Sigmoid colon (tissue), 7 donors: ENCODE measurements around the gene FBXO44. TPM values are rescaled to one million over a fixed set of nuclear protein-coding genes. Genes with fewer than 3 reads are reported as not detected.

ENCODE experiments used
- DNase-seq: peaks from one replicate; pipeline ENCODE4 v3.0.0-alpha.2; 2019
- H3K27ac ChIP-seq, 4 donors: fragments of 200-600 bp; sonication (generic); one replicate each; pipeline ENCODE4 v1.5.1; 2016 to 2019; ENCODE audit warnings: mild to moderate bottlenecking in 1 of 4
- H3K27me3 ChIP-seq, 3 donors: fragments of 200-600 bp; sonication (generic); one replicate each; pipeline ENCODE4 v1.5.1; 2019; ENCODE audit warnings: mild to moderate bottlenecking in 1 of 3
- H3K36me3 ChIP-seq, 4 donors: fragments of 200-600 bp; sonication (generic); one replicate each; pipeline ENCODE4 v1.5.1; 2016 to 2019
- H3K4me1 ChIP-seq, 4 donors: fragments of 200-600 bp; sonication (generic); one replicate each; pipeline ENCODE4 v1.5.1; 2017 to 2019
- H3K4me3 ChIP-seq, 4 donors: fragments of 200-600 bp; sonication (generic); one replicate each; pipeline ENCODE4 v1.5.1; 2017 to 2019; ENCODE audit warnings: mild to moderate bottlenecking in 2 of 4, moderate library complexity in 1 of 4
- H3K9me3 ChIP-seq, 4 donors: fragments of 200-600 bp in 3 of 4; sonication (generic) in 3 of 4; one replicate each; pipeline versions ENCODE4 v1.5.1 to v1.6.1; 2013 to 2019
- CTCF ChIP-seq, 4 experiments: fragments of 450-650 bp in 3 of 4; fragments of 200-600 bp in 1 of 4; IDR thresholded peaks; one replicate each; pipeline ENCODE4 v1.5.1; 2016 to 2019; ENCODE audit warnings: antibody characterized with exemption in 4 of 4, mild to moderate bottlenecking in 3 of 4, moderate library complexity in 2 of 4
- EP300 ChIP-seq, 4 donors: sonication (generic); formaldehyde crosslinking; IDR thresholded peaks; one replicate each; pipeline ENCODE4 v1.6.1; 2017; ENCODE audit warnings: antibody characterized with exemption in 4 of 4
- POLR2A ChIP-seq, 2 donors: fragments of 450-650 bp; IDR thresholded peaks; one replicate each; pipeline ENCODE4 v1.6.1; 2016; ENCODE audit warnings: antibody characterized with exemption in 2 of 2, mild to moderate bottlenecking in 2 of 2, moderate library complexity in 2 of 2
- POLR2AphosphoS5 ChIP-seq, 4 donors: sonication (generic); formaldehyde crosslinking; IDR thresholded peaks; one replicate each; pipeline ENCODE4 v1.6.1; 2017; ENCODE audit warnings: antibody characterized with exemption in 4 of 4
- WGBS, 2 donors: extraction: QIAGEN DNeasy Blood & Tissue Kit; methylation state at CpG; one replicate each; pipeline ENCODE4 v1.1.7; 2013; 5-methylcytosine and 5-hydroxymethylcytosine counted together
- intact Hi-C: fragments of 100-400 bp; cut with DNase I; formaldehyde crosslinking; loops from one replicate; pipeline ENCODE4 v1.15.1; 2023
- polyA plus RNA-seq, 3 donors: library from polyadenylated mRNA; stranded (reverse); fragments of 200-250 nt; gene quantifications; one replicate each; pipeline ENCODE4 v1.2.3, GENCODE V29; 2013
- total RNA-seq, 4 donors: library from RNA; depleted of rRNA; stranded (reverse); fragments of >200 nt; gene quantifications; one replicate each; pipeline ENCODE4 v1.1.0, GENCODE V29; 2016
- donor health status: healthy with polysubstance abuse.
- donor health status: Bipolar disorder and iron deficiency.
- donor health status: healthy.

The FBXO44 gene
- total and polyA plus RNA-seq, 7 donors, result 1.6 to 27.3 (median 14.2) TPM

- 37 to 44% methylated on average over 7 of the region's 7 CpGs for WGBS, 2 donors
- intact Hi-C loops, result no loop called here
- peaks cover 0 to 2% (median 0%) of the 10 kb centered on the region in 4 donors for H3K9me3 ChIP-seq
- no peaks in the 10 kb centered on the region for H3K36me3 ChIP-seq
- no peaks in the 10 kb centered on the region for H3K4me1 ChIP-seq
- H3K27ac ChIP-seq, result no peak overlapping the region
- TF ChIP-seq EP300 (IDR thresholded peaks at IDR 0.05) (no peak), CTCF (IDR thresholded peaks at IDR 0.05) (no peak), POLR2AphosphoS5 (IDR thresholded peaks at IDR 0.05) (no peak), POLR2A (IDR thresholded peaks at IDR 0.05) (no peak)
- no peaks in the 10 kb centered on the region for H3K27me3 ChIP-seq
- no peak overlapping the region for H3K4me3 ChIP-seq
- DNase-seq, result no peak
These were observed 42.9 kb upstream of the FBXO44 start for GRCh38 chr1:11611638-11612327.

GRCh38 chr1:11613347-11613746, 41.3 kb upstream of the FBXO44 start:
- WGBS, 2 donors, result 66 to 82% methylated on average over 5 of the region's 5 CpGs
- Histone ChIP-seq H3K9me3 (no peaks in the 10 kb centered on the region), H3K4me3 (no peak overlapping the region), H3K27me3 (no peaks in the 10 kb centered on the region), H3K36me3 (no peaks in the 10 kb centered on the region), H3K4me1 (no peaks in the 10 kb centered on the region), H3K27ac (no peak overlapping the region)
- TF ChIP-seq EP300 (IDR thresholded peaks at IDR 0.05) (no peak), CTCF (IDR thresholded peaks at IDR 0.05) (no peak), POLR2AphosphoS5 (IDR thresholded peaks at IDR 0.05) (no peak), POLR2A (IDR thresholded peaks at IDR 0.05) (no peak)
- intact Hi-C loops, result no loop called here
- DNase-seq, result no peak

- intact Hi-C loops, result no loop called here
- Histone ChIP-seq H3K27me3 (peaks cover 0 to 5% (median 0%) of the 10 kb centered on the region in 3 donors), H3K27ac (no peak overlapping the region), H3K9me3 (no peaks in the 10 kb centered on the region), H3K36me3 (no peaks in the 10 kb centered on the region), H3K4me1 (no peaks in the 10 kb centered on the region), H3K4me3 (no peak overlapping the region)
- no peak for DNase-seq
- 60 to 61% methylated on average over 16 of the region's 16 CpGs for WGBS, 2 donors
- TF ChIP-seq POLR2AphosphoS5 (IDR thresholded peaks at IDR 0.05), result no peak
- TF ChIP-seq CTCF (IDR thresholded peaks at IDR 0.05), result no peak
- no peak for TF ChIP-seq EP300 (IDR thresholded peaks at IDR 0.05)
- no peak for TF ChIP-seq POLR2A (IDR thresholded peaks at IDR 0.05)
These were observed 39.6 kb upstream of the FBXO44 start for GRCh38 chr1:11615090-11615489.

GRCh38 chr1:11616766-11617165, 37.9 kb upstream of the FBXO44 start:
- Histone ChIP-seq H3K36me3 (no peaks in the 10 kb centered on the region), H3K4me1 (no peaks in the 10 kb centered on the region), H3K9me3 (no peaks in the 10 kb centered on the region), H3K4me3 (no peak overlapping the region), H3K27me3 (peaks cover 0 to 13% (median 5%) of the 10 kb centered on the region in 3 donors), H3K27ac (no peak overlapping the region)
- intact Hi-C loops, result no loop called here
- TF ChIP-seq CTCF (IDR thresholded peaks at IDR 0.05) (no peak), POLR2A (IDR thresholded peaks at IDR 0.05) (no peak), EP300 (IDR thresholded peaks at IDR 0.05) (no peak), POLR2AphosphoS5 (IDR thresholded peaks at IDR 0.05) (no peak)
- no peak for DNase-seq
- 66 to 70% methylated on average over 7 of the region's 7 CpGs for WGBS, 2 donors

GRCh38 chr1:11617314-11617713, 37.4 kb upstream of the FBXO44 start:
- no peak for TF ChIP-seq POLR2AphosphoS5 (IDR thresholded peaks at IDR 0.05)
- TF ChIP-seq CTCF (IDR thresholded peaks at IDR 0.05), result no peak
- Histone ChIP-seq H3K27ac (no peak overlapping the region), H3K27me3 (peaks cover 0 to 13% (median 5%) of the 10 kb centered on the region in 3 donors), H3K4me1 (no peaks in the 10 kb centered on the region), H3K9me3 (no peaks in the 10 kb centered on the region), H3K36me3 (no peaks in the 10 kb centered on the region), H3K4me3 (no peak overlapping the region)
- intact Hi-C loops, result no loop called here
- WGBS, 2 donors, result 47 to 69% methylated on average over 7 of the region's 7 CpGs
- no peak for DNase-seq
